OCI-LY1 (cell line): Measurements from ENCODE around the gene EPB41.

Experiments
- CTCF ChIP-seq: fragments of 200-600 bp; sonication (generic), shearing (Covaris generic); IDR thresholded peaks from 2 replicates; pipeline ENCODE4 v1.5.1; 2017; ENCODE audit warnings: mild to moderate bottlenecking, antibody characterized with exemption, low read length, moderate library complexity, mixed read lengths
- EZH2 ChIP-seq: fragments of 200-600 bp; sonication (generic), shearing (Covaris generic); IDR thresholded peaks from 2 replicates; pipeline ENCODE4 v1.8.0; 2017; ENCODE audit warnings: borderline replicate concordance, mixed run types, mild to moderate bottlenecking, antibody characterized with exemption, low read length, moderate library complexity, mixed read lengths

- TF ChIP-seq CTCF = no peak
- TF ChIP-seq EZH2 = no peak
These were observed 25.5 kb upstream of the EPB41 start for GRCh38 chr1:28888915-28889314.
